Astrocyte (in vitro differentiated cells and primary cell): Measurements from ENCODE around the gene PLPP2. TPM values are rescaled to one million over a fixed set of nuclear protein-coding genes. Genes with fewer than 3 reads are reported as not detected.
"Not testable (repeated sequence)": the region's sequence is repeated elsewhere in the genome, so short reads cannot be mapped to it uniquely, and the experiment has no call there.

Source experiments
- DNase-seq: peaks from one replicate; pipeline ENCODE4 v3.0.0-alpha.2; 2010; ENCODE audit warnings: low read depth
- FAIRE-seq: peaks from 2 replicates; lab custom pipeline; 2011; peaks lifted over from hg19 to GRCh38; lab: Jason Lieb, UNC
- H2AFZ ChIP-seq: 2 replicates; pipeline ENCODE4 v1.6.0; 2012; ENCODE audit warnings: low read depth, low read length, inconsistent platforms
- H3K27ac ChIP-seq: 2 replicates; pipeline ENCODE4 v1.5.1; 2011; ENCODE audit warnings: low read depth, low read length, inconsistent platforms
- H3K27me3 ChIP-seq: 2 replicates; pipeline ENCODE4 v1.6.0; 2011; ENCODE audit warnings: low read length, inconsistent platforms; ENCODE audit not compliant: insufficient read depth
- H3K36me3 ChIP-seq: 2 replicates; pipeline ENCODE4 v1.5.1; 2011; ENCODE audit warnings: low read length, inconsistent platforms; ENCODE audit not compliant: insufficient read depth
- H3K4me1 ChIP-seq: 2 replicates; pipeline ENCODE4 v1.5.1; 2011; ENCODE audit warnings: low read length, inconsistent platforms; ENCODE audit not compliant: insufficient read depth
- H3K4me2 ChIP-seq: 2 replicates; pipeline ENCODE4 v1.6.0; 2012; ENCODE audit warnings: low read length, inconsistent platforms
- H3K4me3 ChIP-seq: 2 replicates; pipeline ENCODE4 v1.5.1; 2011; ENCODE audit warnings: low read depth, mild to moderate bottlenecking, low read length, inconsistent platforms; ENCODE audit not compliant: insufficient read depth
- H3K79me2 ChIP-seq: 2 replicates; pipeline ENCODE4 v1.6.0; 2012; ENCODE audit warnings: mild to moderate bottlenecking, low read length, inconsistent platforms; ENCODE audit not compliant: insufficient read depth
- H3K9ac ChIP-seq: 2 replicates; pipeline ENCODE4 v1.6.0; 2012; ENCODE audit warnings: mild to moderate bottlenecking, low read length, inconsistent platforms
- H3K9me3 ChIP-seq: 2 replicates; pipeline ENCODE4 v1.5.1; 2012; ENCODE audit warnings: low read depth, mild to moderate bottlenecking, low read length, inconsistent platforms; ENCODE audit not compliant: insufficient read depth
- H4K20me1 ChIP-seq: 2 replicates; pipeline ENCODE4 v1.6.0; 2012; ENCODE audit warnings: low read length, inconsistent platforms; ENCODE audit not compliant: insufficient read depth
- H3K27ac Mint-ChIP-seq: one replicate; pipeline ENCODE4 v1.8.0; 2021; ENCODE audit warnings: mild to moderate bottlenecking, mixed read lengths; ENCODE audit not compliant: unreplicated experiment
- H3K27me3 Mint-ChIP-seq: one replicate; pipeline ENCODE4 v1.8.0; 2021; ENCODE audit warnings: low read depth, mixed read lengths; ENCODE audit not compliant: unreplicated experiment
- H3K36me3 Mint-ChIP-seq: one replicate; pipeline ENCODE4 v1.8.0; 2021; ENCODE audit warnings: low read depth, mixed read lengths; ENCODE audit not compliant: unreplicated experiment
- H3K4me1 Mint-ChIP-seq: one replicate; pipeline ENCODE4 v1.8.0; 2021; ENCODE audit warnings: low read depth, mixed read lengths; ENCODE audit not compliant: unreplicated experiment
- H3K4me3 Mint-ChIP-seq: one replicate; pipeline ENCODE4 v1.8.0; 2021; ENCODE audit warnings: mild to moderate bottlenecking, moderate library complexity, mixed read lengths; ENCODE audit not compliant: unreplicated experiment
- H3K9me3 Mint-ChIP-seq: one replicate; pipeline ENCODE4 v1.8.0; 2021; ENCODE audit warnings: mild to moderate bottlenecking, mixed read lengths; ENCODE audit not compliant: unreplicated experiment
- EZH2 ChIP-seq: IDR thresholded peaks from 2 replicates; pipeline ENCODE4 v1.6.1; 2012; ENCODE audit warnings: mild to moderate bottlenecking, low read length, inconsistent platforms; ENCODE audit not compliant: insufficient read depth
- total RNA-seq: library from RNA; stranded (reverse); gene quantifications from 2 replicates; pipeline ENCODE4 v1.2.1, GENCODE V29; 2021
- TF ChIP-seq, protein P1 (sequence below): IDR thresholded peaks from 2 replicates; pipeline ENCODE4 v1.5.1; 2011; ENCODE audit warnings: low read depth, mild to moderate bottlenecking, inconsistent platforms, low read length, moderate library complexity; ENCODE audit not compliant: insufficient read depth

The PLPP2 gene
- total RNA-seq, 1 donor from 2014 or later, result 3.7 TPM

DNA sequence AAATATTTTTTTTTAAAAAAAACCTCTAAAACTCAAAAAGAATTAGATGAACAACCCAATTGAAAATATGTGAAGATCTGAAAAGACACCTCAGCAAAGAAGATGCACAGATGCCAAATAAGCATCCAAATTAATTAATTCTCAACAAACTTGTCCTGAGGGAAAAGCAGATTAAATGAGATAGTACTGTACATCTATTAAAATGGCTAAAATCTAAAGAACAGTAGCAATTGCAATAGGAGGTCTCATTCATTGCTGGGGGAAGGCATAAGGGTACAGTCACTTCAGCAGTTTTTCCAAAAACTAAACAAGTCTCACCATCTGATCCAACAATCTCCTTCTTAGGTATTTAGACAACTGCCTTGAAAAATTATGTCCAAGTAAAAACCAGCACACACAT lies 22.0 kb downstream of the PLPP2 start:
- no peak overlapping the region for H3K27ac Mint-ChIP-seq
- peaks cover 31% of the 10 kb centered on the region for H3K27me3 Mint-ChIP-seq
- TF ChIP-seq EZH2, result no peak
- TF ChIP-seq, protein P1, sequence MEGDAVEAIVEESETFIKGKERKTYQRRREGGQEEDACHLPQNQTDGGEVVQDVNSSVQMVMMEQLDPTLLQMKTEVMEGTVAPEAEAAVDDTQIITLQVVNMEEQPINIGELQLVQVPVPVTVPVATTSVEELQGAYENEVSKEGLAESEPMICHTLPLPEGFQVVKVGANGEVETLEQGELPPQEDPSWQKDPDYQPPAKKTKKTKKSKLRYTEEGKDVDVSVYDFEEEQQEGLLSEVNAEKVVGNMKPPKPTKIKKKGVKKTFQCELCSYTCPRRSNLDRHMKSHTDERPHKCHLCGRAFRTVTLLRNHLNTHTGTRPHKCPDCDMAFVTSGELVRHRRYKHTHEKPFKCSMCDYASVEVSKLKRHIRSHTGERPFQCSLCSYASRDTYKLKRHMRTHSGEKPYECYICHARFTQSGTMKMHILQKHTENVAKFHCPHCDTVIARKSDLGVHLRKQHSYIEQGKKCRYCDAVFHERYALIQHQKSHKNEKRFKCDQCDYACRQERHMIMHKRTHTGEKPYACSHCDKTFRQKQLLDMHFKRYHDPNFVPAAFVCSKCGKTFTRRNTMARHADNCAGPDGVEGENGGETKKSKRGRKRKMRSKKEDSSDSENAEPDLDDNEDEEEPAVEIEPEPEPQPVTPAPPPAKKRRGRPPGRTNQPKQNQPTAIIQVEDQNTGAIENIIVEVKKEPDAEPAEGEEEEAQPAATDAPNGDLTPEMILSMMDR, result no peak

DNA sequence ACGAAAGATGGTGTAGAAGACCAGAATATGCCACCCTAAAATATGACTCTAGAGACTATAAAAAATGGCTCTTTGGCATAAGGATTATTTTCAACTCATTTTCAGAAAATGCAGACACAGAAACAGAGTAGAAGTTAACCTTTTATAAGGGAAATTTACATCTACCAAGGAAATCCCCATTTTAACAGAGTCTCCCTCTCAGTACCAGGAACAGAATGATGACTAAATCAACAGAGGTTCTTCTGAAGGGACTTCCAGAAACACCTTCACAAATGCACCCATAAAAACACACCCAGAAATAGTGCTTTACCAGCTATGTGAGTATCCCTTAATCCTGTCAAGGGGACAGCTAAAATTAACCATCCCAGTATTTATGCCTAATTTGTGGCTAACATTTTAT lies 29.1 kb downstream of the PLPP2 start:
- Histone ChIP-seq H3K9ac (no peak overlapping the region), H3K79me2 (no peaks in the 10 kb centered on the region), H3K4me3 (no peak overlapping the region), H3K27me3 (peaks cover 21% of the 10 kb centered on the region), H3K4me2 (no peak overlapping the region), H3K36me3 (no peaks in the 10 kb centered on the region), H2AFZ (no peak overlapping the region), H3K4me1 (peaks cover 3% of the 10 kb centered on the region), H4K20me1 (no peaks in the 10 kb centered on the region), H3K27ac (no peak overlapping the region), H3K9me3 (no peaks in the 10 kb centered on the region)
- Mint-ChIP-seq H3K27ac (no peak overlapping the region), H3K4me3 (no peak overlapping the region), H3K4me1 (no peaks in the 10 kb centered on the region), H3K9me3 (no peaks in the 10 kb centered on the region), H3K27me3 (peaks cover 30% of the 10 kb centered on the region), H3K36me3 (peaks cover 2% of the 10 kb centered on the region)
- FAIRE-seq, result no peak
- no peak for DNase-seq
- no peak for TF ChIP-seq EZH2
- TF ChIP-seq, protein P1, result no peak

More for the DNA sequence above, 22.0 kb downstream of the PLPP2 start:
- no peak overlapping the region for H3K4me2 ChIP-seq
- H3K4me3 ChIP-seq, result no peak overlapping the region
- peaks cover 6% of the 10 kb centered on the region for H3K4me1 ChIP-seq
- no peak for FAIRE-seq
- H3K36me3 ChIP-seq, result no peaks in the 10 kb centered on the region
- no peak for DNase-seq
- Mint-ChIP-seq H3K9me3 (no peaks in the 10 kb centered on the region), H3K36me3 (peaks cover 2% of the 10 kb centered on the region), H3K4me1 (peaks cover 1% of the 10 kb centered on the region), H3K4me3 (no peak overlapping the region)
- no peak overlapping the region for H3K9ac ChIP-seq
- H3K79me2 ChIP-seq, result no peaks in the 10 kb centered on the region
- no peak overlapping the region for H2AFZ ChIP-seq
- no peak overlapping the region for H3K27ac ChIP-seq
- H3K9me3 ChIP-seq, result no peaks in the 10 kb centered on the region
- no peaks in the 10 kb centered on the region for H4K20me1 ChIP-seq
- peaks cover 26% of the 10 kb centered on the region for H3K27me3 ChIP-seq

DNA sequence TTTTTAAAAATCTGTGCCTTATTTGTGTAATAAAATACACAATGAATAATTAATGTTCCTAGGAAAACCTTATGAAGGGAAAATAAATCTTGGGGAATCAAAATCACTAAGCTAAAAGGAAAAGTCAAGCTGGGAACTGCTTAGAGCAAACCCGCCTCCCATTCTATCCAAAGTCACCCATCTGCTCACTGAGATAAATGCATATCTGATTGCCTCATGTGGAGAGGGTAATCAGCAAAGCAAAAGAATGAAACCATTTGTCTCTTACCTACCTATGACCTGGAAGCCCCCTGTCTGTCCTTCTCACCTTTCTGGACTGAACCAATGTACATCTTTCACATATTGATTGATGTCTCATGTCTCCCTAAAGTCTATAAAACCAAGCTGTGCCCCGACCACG lies 34.4 kb downstream of the PLPP2 start:
- H3K4me3 Mint-ChIP-seq, H2AFZ ChIP-seq, H3K9me3 ChIP-seq, H3K79me2 ChIP-seq, H3K36me3 Mint-ChIP-seq, H3K27me3 ChIP-seq, H3K36me3 ChIP-seq, H3K4me1 ChIP-seq, H3K4me1 Mint-ChIP-seq, H3K27ac Mint-ChIP-seq, H4K20me1 ChIP-seq, H3K9ac ChIP-seq, H3K27ac ChIP-seq, DNase-seq, FAIRE-seq, H3K4me2 ChIP-seq, H3K9me3 Mint-ChIP-seq, H3K4me3 ChIP-seq: not testable (repeated sequence)
- H3K27me3 Mint-ChIP-seq, result peaks cover 11% of the 10 kb centered on the region

DNA sequence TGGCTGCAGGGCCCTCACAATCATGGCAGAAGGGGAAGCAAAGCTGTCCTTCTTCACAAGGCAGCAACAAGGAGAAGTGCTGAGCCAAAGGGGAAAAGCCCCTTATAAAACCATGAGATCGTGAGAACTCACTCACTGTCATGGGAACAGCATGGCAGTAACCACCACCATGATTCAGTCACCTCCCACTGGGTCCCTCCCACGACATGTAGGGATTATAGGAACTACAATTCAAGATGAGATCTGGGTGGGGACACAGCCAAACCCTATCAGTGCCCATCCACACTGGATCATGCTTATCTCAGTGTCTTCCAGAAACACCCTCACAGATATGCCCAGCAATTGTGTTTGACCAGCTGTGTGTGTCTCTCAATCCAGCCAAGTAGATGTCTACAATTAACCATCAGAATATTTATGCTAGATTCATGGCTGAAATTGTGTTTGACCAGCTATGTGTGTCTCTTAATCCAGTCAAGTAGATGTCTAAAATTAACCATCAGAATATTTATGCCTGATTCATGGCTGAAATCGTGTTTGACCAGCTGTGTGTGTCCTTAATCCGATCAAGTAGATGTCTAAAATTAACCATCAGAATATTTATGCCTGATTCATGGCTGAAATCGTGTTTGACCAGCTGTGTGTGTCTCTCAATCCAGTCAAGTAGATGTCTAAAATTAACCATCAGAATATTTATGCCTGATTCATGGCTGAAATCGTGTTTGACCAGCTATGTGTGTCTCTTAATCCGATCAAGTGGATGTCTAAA lies 38.6 kb downstream of the PLPP2 start:
- not testable (repeated sequence) for H3K79me2 ChIP-seq, H3K9me3 ChIP-seq, H3K36me3 ChIP-seq, H3K27ac ChIP-seq, H4K20me1 ChIP-seq, H3K4me2 ChIP-seq, H3K4me1 ChIP-seq, H3K27ac Mint-ChIP-seq, H3K9me3 Mint-ChIP-seq, H3K27me3 ChIP-seq, FAIRE-seq, H2AFZ ChIP-seq, H3K4me3 Mint-ChIP-seq, H3K36me3 Mint-ChIP-seq, H3K4me1 Mint-ChIP-seq, DNase-seq, H3K4me3 ChIP-seq, H3K27me3 Mint-ChIP-seq, H3K9ac ChIP-seq
